Neural crest cell (in vitro differentiated cells): ENCODE data around the gene SCYGR1. TPM values are rescaled to one million over a fixed set of nuclear protein-coding genes. Genes with fewer than 3 reads are reported as not detected.
"Not testable (repeated sequence)": the region's sequence is repeated elsewhere in the genome, so short reads cannot be mapped to it uniquely, and the experiment has no call there.

Experiments used
- DNase-seq: peaks from one replicate; pipeline ENCODE4 v3.0.0; 2021; ENCODE audit warnings: low read depth, mixed read lengths, low spot score
- H3K27ac Mint-ChIP-seq: one replicate; pipeline ENCODE4 v1.8.0; 2021; ENCODE audit warnings: mild to moderate bottlenecking, mixed read lengths; ENCODE audit not compliant: unreplicated experiment
- H3K27me3 Mint-ChIP-seq: 2 replicates; pipeline ENCODE4 v1.8.0; 2021; ENCODE audit warnings: low read depth, mild to moderate bottlenecking, mixed read lengths
- H3K36me3 Mint-ChIP-seq: 2 replicates; pipeline ENCODE4 v1.8.0; 2021; ENCODE audit warnings: low read depth, mild to moderate bottlenecking, mixed read lengths
- H3K4me1 Mint-ChIP-seq: 2 replicates; pipeline ENCODE4 v1.8.0; 2021; ENCODE audit warnings: mixed read lengths
- H3K4me3 Mint-ChIP-seq: one replicate; pipeline ENCODE4 v1.8.0; 2021; ENCODE audit warnings: mild to moderate bottlenecking, mixed read lengths
- H3K9me3 Mint-ChIP-seq: 2 replicates; pipeline ENCODE4 v1.8.0; 2021; ENCODE audit warnings: mixed read lengths
- long read RNA-seq: library from polyadenylated mRNA; unstranded; transcript quantifications from one replicate; pipeline ENCODE4 v2.0.0, GENCODE V29; 2020
- total RNA-seq: library from RNA; stranded (reverse); gene quantifications from 2 replicates; pipeline ENCODE4 v1.2.1, GENCODE V29; 2021
- TF ChIP-seq, protein P1 (sequence below): fragments of 200-600 bp; sonication (generic); conservative IDR thresholded peaks from 2 replicates; pipeline ENCODE4 v1.5.0; 2021; ENCODE audit warnings: antibody characterized with exemption, mild to moderate bottlenecking

The SCYGR1 gene, protein sequence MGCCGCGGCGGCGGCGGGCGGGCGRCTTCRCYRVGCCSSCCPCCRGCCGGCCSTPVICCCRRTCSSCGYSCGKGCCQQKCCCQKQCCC
- total RNA-seq, result not detected in 2 replicates
- long read RNA-seq, result 0 reads

DNA sequence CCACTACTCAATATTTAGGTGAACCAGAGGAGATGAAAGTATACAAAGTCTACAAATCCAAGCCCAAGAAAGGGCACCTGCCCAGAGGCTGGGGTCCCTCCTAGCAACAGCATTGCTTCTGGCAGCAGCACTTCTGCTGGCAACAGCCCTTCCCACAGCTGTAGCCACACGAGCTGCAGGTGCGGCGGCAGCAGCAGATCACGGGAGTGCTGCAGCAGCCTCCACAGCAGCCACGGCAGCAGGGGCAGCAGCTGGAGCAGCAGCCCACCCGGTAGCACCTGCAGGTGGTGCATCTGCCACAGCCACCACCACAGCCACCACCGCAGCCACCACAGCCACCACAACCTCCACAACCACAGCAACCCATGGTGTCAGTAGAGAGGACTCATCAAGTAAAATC, at the start of gene SCYGR1:
TSS of gene SCYGR1 (minus strand) at position 367 of the 400 bp plus-strand sequence. CDS start at position 367, 0 bp downstream.
- H3K27ac Mint-ChIP-seq, DNase-seq, H3K36me3 Mint-ChIP-seq, H3K4me3 Mint-ChIP-seq, H3K27me3 Mint-ChIP-seq, H3K9me3 Mint-ChIP-seq, H3K4me1 Mint-ChIP-seq: not testable (repeated sequence)

DNA sequence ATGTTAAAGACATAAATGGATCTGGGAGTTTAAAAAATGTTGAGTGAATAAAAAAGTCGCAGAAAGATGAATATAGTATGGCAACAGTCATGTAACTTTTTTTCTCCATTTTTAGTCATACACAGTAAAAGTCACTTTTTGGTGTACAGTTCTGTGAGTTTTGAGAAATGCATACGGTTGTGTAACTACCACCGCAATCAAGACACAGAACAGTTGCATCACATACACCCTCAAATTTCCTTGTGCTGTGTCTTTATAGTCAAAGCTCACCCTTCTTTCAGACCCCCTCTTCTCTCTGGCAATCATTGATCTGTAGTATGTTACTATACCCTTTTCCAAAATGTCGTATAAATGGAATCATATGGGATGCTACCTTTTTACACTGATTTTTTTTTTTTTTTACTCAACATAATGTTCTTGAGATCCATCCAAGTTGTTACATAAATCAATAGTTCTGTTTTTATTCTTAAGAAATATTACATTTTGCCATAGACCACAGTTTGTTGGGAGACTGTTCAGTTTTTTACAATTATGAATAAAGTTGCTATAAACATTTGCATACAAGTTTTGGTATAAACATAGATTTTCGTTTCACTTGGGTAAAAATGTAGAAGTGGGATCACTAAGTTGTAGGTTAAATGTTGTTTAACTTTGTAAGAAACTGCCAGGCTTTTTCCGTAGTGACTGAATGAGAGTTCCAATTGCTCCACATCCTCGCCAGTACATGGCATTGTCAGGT, 48.9 kb upstream of the SCYGR1 start:
- TF ChIP-seq, protein P1, sequence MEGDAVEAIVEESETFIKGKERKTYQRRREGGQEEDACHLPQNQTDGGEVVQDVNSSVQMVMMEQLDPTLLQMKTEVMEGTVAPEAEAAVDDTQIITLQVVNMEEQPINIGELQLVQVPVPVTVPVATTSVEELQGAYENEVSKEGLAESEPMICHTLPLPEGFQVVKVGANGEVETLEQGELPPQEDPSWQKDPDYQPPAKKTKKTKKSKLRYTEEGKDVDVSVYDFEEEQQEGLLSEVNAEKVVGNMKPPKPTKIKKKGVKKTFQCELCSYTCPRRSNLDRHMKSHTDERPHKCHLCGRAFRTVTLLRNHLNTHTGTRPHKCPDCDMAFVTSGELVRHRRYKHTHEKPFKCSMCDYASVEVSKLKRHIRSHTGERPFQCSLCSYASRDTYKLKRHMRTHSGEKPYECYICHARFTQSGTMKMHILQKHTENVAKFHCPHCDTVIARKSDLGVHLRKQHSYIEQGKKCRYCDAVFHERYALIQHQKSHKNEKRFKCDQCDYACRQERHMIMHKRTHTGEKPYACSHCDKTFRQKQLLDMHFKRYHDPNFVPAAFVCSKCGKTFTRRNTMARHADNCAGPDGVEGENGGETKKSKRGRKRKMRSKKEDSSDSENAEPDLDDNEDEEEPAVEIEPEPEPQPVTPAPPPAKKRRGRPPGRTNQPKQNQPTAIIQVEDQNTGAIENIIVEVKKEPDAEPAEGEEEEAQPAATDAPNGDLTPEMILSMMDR, result no peak
- Mint-ChIP-seq H3K27me3 (no peaks in the 10 kb centered on the region), H3K36me3 (peaks cover 9% of the 10 kb centered on the region), H3K4me3 (no peak overlapping the region), H3K27ac (no peak overlapping the region), H3K9me3 (peaks cover 10% of the 10 kb centered on the region), H3K4me1 (no peaks in the 10 kb centered on the region)
- no peak for DNase-seq

DNA sequence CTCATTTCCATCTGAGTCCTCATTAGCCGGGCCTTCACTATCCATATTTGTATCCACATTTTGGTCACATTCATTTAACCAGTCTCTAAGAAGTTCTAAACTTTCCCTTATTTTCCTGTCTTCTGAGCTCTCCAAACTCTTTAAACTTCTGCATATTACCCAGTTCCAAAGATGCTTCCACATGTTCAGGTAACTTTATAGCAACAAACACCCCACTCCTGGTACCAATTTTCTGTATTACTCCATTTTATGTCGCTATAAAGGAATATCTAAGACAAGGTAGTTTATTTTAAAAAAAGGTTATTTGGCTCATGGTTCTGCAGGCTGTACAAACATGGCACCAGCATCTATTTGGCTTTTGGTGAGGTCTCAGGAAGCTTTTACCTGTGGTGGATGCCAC, 45.4 kb upstream of the SCYGR1 start:
- Mint-ChIP-seq H3K27me3 (no peaks in the 10 kb centered on the region), H3K4me3 (no peak overlapping the region), H3K27ac (no peak overlapping the region), H3K9me3 (peaks cover 13% of the 10 kb centered on the region), H3K36me3 (peaks cover 9% of the 10 kb centered on the region), H3K4me1 (peaks cover 9% of the 10 kb centered on the region)
- TF ChIP-seq, protein P1, result no peak
- DNase-seq, result no peak

DNA sequence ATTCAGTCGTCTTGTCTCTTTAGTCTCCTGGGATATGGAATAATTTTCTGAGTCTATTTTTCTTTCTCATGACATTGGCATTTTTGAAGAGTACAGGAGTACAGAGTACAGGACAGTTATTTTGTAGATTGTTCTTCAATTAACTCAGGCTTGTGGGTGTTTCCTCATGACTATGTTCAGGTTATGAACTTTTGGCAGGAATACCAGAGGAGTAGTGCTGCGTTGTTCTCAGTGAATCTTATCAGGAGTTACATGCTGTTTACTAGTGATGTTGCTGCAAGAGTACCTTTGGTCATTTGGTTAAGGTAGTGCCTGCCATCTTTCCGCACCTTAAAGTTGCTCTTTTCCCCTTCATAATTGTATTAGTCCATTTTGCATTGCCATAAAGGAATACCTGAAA, 42.9 kb upstream of the SCYGR1 start:
- Mint-ChIP-seq H3K4me1 (peaks cover 9% of the 10 kb centered on the region), H3K4me3 (no peak overlapping the region), H3K27me3 (no peaks in the 10 kb centered on the region), H3K36me3 (peaks cover 9% of the 10 kb centered on the region), H3K27ac (no peak overlapping the region), H3K9me3 (peaks cover 13% of the 10 kb centered on the region)
- DNase-seq, result no peak
- TF ChIP-seq, protein P1, result no peak

DNA sequence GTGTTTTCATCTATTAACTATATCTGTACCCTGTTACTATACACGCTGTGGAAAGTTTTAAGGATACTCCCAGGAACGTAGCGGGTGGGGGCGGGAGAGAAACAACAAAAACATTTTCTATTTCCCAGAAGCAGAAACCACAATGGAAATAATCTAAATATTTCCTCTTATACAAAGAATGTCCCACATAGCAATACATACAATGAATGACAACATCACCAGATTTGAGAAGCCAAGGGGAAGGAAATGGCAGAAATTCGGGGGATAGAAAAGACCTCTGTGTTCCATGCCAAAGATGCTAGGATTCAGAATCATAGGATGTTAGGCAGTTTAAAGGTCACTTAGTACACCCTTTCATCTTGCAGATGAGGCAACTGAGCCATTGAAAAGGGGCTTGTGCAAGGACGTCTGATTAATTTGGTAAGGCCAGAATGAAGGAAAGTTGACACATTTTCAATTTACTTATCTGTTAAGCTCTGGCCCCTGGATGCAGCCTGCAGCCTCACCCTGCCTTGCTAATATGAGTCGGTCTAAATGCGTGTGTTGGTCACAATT, 41.1 kb upstream of the SCYGR1 start:
- Mint-ChIP-seq H3K4me1 (peaks cover 9% of the 10 kb centered on the region), H3K9me3 (peaks cover 13% of the 10 kb centered on the region), H3K27me3 (no peaks in the 10 kb centered on the region), H3K27ac (no peak overlapping the region), H3K4me3 (no peak overlapping the region), H3K36me3 (peaks cover 9% of the 10 kb centered on the region)
- TF ChIP-seq, protein P1, result no peak
- DNase-seq, result no peak
